GM18519 (cell line): ENCODE data around the gene KIF24.
"Not testable (repeated sequence)": the region's sequence is repeated elsewhere in the genome, so short reads cannot be mapped to it uniquely, and the experiment has no call there.

ENCODE experiments used
- ATAC-seq: cut with Tn5 transposase; IDR thresholded peaks from one replicate; pipeline ENCODE4 v1.9.1; 2021; ENCODE audit warnings: mild to moderate bottlenecking, moderate library complexity; ENCODE audit not compliant: unreplicated experiment, low FRiP score

The KIF24 gene

GRCh38 chr9:34367751-34368410 is 38.8 kb upstream of the KIF24 start:
- ATAC-seq: not testable (repeated sequence)

GRCh38 chr9:34366365-34366764 is 37.3 kb upstream of the KIF24 start:
- ATAC-seq: no peak

GRCh38 chr9:34365282-34365681 is 36.2 kb upstream of the KIF24 start:
- no peak for ATAC-seq

- no peak for ATAC-seq
Observed at GRCh38 chr9:34363619-34364351, 34.7 kb upstream of the KIF24 start.

- no peak for ATAC-seq
Observed at GRCh38 chr9:34362614-34363214, 33.6 kb upstream of the KIF24 start.

- not testable (repeated sequence) for ATAC-seq
Observed at GRCh38 chr9:34352957-34353356, 23.9 kb upstream of the KIF24 start.

- not testable (repeated sequence) for ATAC-seq
Observed at GRCh38 chr9:34352122-34352652, 23.1 kb upstream of the KIF24 start.

GRCh38 chr9:34349324-34349723 is 20.3 kb upstream of the KIF24 start:
- ATAC-seq: no peak

- no peak for ATAC-seq
Observed at GRCh38 chr9:34347800-34348158, 18.7 kb upstream of the KIF24 start.

GRCh38 chr9:34346873-34347799 is 18.1 kb upstream of the KIF24 start:
- no peak for ATAC-seq

- ATAC-seq: no peak
Observed at GRCh38 chr9:34343605-34344004, 14.5 kb upstream of the KIF24 start.

GRCh38 chr9:34343090-34343489 is 14.0 kb upstream of the KIF24 start:
- ATAC-seq: no peak

GRCh38 chr9:34341659-34342295 is 12.7 kb upstream of the KIF24 start:
- no peak for ATAC-seq

- ATAC-seq: no peak
Observed at GRCh38 chr9:34338665-34339385, 9.8 kb upstream of the KIF24 start.

GRCh38 chr9:34338079-34338478 is 9.0 kb upstream of the KIF24 start:
- not testable (repeated sequence) for ATAC-seq

- ATAC-seq: no peak
Observed at GRCh38 chr9:34337403-34337802, 8.3 kb upstream of the KIF24 start.

- ATAC-seq: no peak
Observed at GRCh38 chr9:34335376-34335775, 6.3 kb upstream of the KIF24 start.

- ATAC-seq: no peak
Observed at GRCh38 chr9:34334916-34335315, 5.8 kb upstream of the KIF24 start.

GRCh38 chr9:34334337-34334824 is 5.3 kb upstream of the KIF24 start:
- no peak for ATAC-seq
